AG04449 (cell line): ENCODE results near the gene ZDBF2.

ENCODE experiments used
- CTCF ChIA-PET: fragments of 350-600 bp; formaldehyde crosslinking; extraction: SDS; loops from one replicate; lab custom pipeline; 2021; ENCODE audit warnings: antibody characterized with exemption; lab: Yijun Ruan, JAX
- POLR2A ChIA-PET: fragments of 400-600, 350-600 bp; formaldehyde crosslinking; extraction: SDS; loops from one replicate; lab custom pipeline; 2020; ENCODE audit warnings: antibody characterized with exemption, inconsistent platforms; lab: Yijun Ruan, JAX
- DNase-seq: peaks from one replicate; pipeline ENCODE4 v3.0.0-alpha.2; 2010; ENCODE audit warnings: low read depth, low spot score
- H3K4me3 ChIP-seq: 2 replicates; pipeline ENCODE4 v1.5.1; 2011; ENCODE audit warnings: low read depth, mild to moderate bottlenecking, control low read depth, low read length
- TF ChIP-seq, protein P1 (sequence below): IDR thresholded peaks from one replicate; pipeline ENCODE4 v1.5.1; 2011; ENCODE audit warnings: mild to moderate bottlenecking, moderate library complexity, low read length, control low read depth, inconsistent platforms; ENCODE audit not compliant: insufficient read depth; ENCODE audit errors: missing control alignments

Gene ZDBF2

GRCh38 chr2:206232287-206233035, 42.0 kb upstream of the ZDBF2 start:
- no peak overlapping the region for H3K4me3 ChIP-seq
- CTCF ChIA-PET, result interaction anchor here (1.2 kb wide), 1 partner anchor 67 kb away, joined by 3 read pairs; no protein-coding TSS in a partner anchor
- TF ChIP-seq, protein P1, sequence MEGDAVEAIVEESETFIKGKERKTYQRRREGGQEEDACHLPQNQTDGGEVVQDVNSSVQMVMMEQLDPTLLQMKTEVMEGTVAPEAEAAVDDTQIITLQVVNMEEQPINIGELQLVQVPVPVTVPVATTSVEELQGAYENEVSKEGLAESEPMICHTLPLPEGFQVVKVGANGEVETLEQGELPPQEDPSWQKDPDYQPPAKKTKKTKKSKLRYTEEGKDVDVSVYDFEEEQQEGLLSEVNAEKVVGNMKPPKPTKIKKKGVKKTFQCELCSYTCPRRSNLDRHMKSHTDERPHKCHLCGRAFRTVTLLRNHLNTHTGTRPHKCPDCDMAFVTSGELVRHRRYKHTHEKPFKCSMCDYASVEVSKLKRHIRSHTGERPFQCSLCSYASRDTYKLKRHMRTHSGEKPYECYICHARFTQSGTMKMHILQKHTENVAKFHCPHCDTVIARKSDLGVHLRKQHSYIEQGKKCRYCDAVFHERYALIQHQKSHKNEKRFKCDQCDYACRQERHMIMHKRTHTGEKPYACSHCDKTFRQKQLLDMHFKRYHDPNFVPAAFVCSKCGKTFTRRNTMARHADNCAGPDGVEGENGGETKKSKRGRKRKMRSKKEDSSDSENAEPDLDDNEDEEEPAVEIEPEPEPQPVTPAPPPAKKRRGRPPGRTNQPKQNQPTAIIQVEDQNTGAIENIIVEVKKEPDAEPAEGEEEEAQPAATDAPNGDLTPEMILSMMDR, result no peak
- POLR2A ChIA-PET, result no interaction called here
- no peak for DNase-seq

DNA sequence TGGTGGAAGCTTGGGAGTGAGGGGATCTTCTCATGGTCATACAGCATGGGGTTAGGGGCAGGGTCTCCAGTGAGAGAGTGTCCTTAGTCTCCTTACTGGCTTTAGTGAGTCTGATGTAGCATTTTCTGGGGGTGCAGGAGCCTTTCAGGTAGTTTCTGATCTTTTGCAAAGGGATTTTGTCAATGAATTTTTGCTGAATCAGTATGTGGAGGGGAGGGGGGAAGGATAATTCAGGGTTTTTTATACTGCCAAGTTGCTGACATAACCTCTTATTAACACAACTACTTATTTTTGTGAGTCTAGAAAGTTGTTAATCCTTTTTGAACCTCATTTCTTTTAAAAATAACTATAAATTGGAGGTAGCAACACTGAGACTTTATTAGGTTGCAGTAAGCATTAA, 35.3 kb upstream of the ZDBF2 start:
- ChIA-PET CTCF (no interaction called here), POLR2A (no interaction called here)
- TF ChIP-seq, protein P1, result no peak
- DNase-seq, result no peak
- H3K4me3 ChIP-seq, result no peak overlapping the region

- no peak overlapping the region for H3K4me3 ChIP-seq
- CTCF ChIA-PET, result no interaction called here
These were observed 34.1 kb upstream of the ZDBF2 start for GRCh38 chr2:206240327-206240726.

DNA sequence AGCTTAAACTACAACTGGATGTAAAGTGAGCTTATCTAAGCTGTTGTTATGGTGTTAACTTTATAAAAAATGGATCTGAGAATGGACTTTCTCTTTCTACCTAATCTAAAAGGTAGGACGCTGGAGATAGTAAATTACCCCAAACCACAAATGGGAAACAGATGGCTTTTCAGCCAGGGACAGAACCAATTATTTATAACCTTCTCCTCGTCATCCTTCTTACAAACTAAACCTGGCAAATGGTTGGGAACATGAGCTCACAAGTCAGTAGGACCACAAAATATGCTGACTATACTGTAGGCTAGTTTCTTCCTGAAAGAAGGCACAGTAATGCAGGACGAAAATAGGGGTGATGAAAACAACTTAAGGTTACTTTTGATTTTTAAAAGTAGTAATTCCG, 32.7 kb upstream of the ZDBF2 start:
- no peak overlapping the region for H3K4me3 ChIP-seq
- ChIA-PET CTCF (interaction anchor here (0.6 to 1.4 kb wide), 3 partner anchors 18 to 78 kb away, joined by 3 to 5 read pairs (median 5); no protein-coding TSS in a partner anchor), POLR2A (interaction anchor here (1.1 kb wide), 1 partner anchor 29 kb away, joined by 3 read pairs; no protein-coding TSS in a partner anchor)
- no peak for DNase-seq
- TF ChIP-seq, protein P1, result no peak

More at GRCh38 chr2:206240327-206240726, 34.1 kb upstream of the ZDBF2 start:
- POLR2A ChIA-PET, result no interaction called here
- DNase-seq, result no peak
- TF ChIP-seq, protein P1, result no peak

DNA sequence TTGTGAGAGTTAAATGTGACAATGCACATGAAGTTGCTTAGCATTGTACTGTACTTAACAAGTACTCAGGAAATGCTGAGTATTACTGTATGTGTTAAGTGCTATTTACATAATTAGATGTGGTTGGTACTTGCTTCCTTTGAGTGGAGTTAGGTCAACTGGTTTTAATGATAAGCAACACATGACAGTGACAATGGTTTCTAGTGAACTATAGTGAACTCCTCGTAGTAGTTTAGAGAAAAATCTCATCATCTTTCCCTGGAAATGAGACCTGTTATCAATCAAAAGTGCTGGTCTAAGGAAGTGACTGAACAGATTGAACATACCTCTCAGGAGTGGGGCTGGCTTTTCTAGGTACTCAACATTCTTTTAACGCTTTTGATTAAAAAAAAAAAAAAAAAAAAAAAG, 29.2 kb upstream of the ZDBF2 start:
- TF ChIP-seq, protein P1, result no peak
- H3K4me3 ChIP-seq, result no peak overlapping the region
- no peak for DNase-seq
- POLR2A ChIA-PET, result no interaction called here
- CTCF ChIA-PET, result no interaction called here

DNA sequence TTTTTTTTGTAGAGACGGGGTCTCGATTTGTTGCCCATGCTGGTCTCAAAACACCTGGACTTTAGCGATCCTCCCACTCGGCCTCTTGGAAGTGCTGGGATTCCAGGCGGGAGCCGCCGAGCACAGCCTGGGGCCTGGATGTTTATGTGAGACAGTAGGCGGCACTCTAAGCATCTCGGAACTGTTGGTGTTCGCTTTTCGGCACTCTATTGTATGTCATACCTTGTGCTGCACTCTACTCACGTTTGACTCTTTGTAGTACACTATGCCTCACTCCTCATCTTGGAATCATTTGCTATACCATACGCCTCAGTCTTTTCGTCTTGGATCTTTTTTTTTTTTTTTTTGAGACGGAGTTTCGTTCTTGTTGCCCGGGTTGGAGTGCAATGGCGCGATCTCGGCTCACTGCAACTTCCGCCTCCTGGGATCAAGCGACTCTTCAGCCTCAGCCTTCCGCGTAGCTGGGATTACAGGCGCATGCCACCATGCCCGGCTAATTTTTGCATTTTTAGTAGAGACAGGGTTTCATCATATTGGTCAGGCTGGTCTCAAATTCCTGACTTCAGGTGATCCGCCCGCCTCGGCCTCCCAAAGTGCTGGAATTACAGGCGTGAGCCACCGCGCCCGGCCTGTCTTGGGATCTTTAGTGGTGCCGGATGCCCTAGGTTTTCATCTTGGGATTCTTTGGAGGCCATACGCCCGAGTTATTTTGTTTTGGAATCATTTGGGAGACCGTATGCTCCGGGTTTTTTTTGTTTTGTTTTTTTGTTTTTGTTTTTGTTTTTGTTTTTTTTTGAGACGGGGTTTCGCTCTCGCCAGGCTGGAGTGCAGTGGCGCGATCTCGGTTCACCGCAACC, 24.2 kb upstream of the ZDBF2 start:
- H3K4me3 ChIP-seq, result peak overlapping the region; percentile 46
- TF ChIP-seq, protein P1, result peak; percentile 7
- DNase-seq, result no peak
- CTCF ChIA-PET, result no interaction called here
- POLR2A ChIA-PET, result no interaction called here
